Central memory CD4-positive, alpha-beta T cell (primary cell): ENCODE results near the gene FN3K.

ENCODE experiments used
- DNase-seq: peaks from one replicate; pipeline ENCODE4 v3.0.0; 2022

Gene FN3K

DNA sequence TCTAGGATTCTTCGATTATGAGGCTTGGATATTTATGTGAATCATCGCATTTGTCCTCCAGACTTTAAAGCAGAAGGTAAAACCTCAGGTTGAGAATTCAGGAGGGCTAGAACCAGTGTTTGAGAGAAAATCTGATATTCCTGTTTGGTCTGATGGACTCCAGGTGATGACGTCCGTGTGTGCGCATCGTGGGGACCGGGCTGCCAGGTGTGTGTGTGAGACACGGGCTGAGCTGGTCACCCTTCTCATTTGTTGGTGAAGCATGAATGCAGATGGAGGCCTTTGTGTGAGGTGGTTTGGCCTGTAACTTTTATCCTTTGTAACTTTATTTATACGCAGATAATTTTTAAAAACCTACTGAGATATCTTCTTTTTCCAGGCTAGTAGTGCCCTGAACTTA is 61.6 kb downstream of the FN3K start:
- DNase-seq, result no peak

DNA sequence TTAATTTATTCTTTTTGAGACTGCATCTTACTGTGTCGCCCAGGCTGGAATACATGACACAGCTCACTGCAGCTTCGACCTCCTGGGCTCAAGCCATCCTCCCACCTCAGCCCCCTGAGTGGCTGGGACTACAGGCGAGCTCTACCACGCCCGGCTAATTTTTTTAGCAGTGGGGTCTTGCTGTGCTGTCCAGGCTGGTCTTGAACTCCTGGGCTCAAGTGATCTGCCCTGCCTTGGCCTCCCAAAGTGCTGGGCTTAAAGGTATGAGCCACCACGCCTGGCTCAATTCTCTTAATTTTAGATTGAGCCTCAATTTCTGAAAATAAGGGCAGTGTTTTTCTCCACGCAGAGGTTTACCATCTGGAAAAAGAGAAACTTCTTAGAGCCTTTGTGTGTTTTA is 63.3 kb downstream of the FN3K start:
- no peak for DNase-seq

- DNase-seq, result no peak
Measured at GRCh38 chr17:82799591-82799990, 64.2 kb downstream of the FN3K start.
